HL-60 (cell line): Measurements from ENCODE around the gene CIB2.

Experiments used
- CTCF ChIP-seq: IDR thresholded peaks from one replicate; pipeline ENCODE4 v1.5.1; 2011; ENCODE audit warnings: low read length, control low read depth, inconsistent platforms; ENCODE audit not compliant: insufficient read depth
- REST ChIP-seq: IDR thresholded peaks from 2 replicates; pipeline ENCODE4 v1.6.1; 2012; ENCODE audit warnings: low read depth; ENCODE audit not compliant: insufficient replicate concordance

GRCh38 chr15:78130466-78131294 lies 565 bp downstream of the CIB2 start:
- TF ChIP-seq CTCF (no peak), REST (no peak)
